HepG2 (cell line): ENCODE data around the gene FOXN3. TPM values are rescaled to one million over a fixed set of nuclear protein-coding genes. Genes with fewer than 3 reads are reported as not detected.

Experiments
- ATAC-seq: fragments of 200-7000 bp; cut with Tn5 transposase; 3 replicates; pipeline ENCODE4 v1.9.1; 2020; ENCODE audit warnings: mild to moderate bottlenecking, moderate library complexity
- BruUV-seq: library from RNA; stranded (reverse); fragments of 400-500 nt; replicated peaks from 2 replicates; lab custom pipeline; 2021; lab: Mats Ljungman, UMichigan
- CTCF ChIA-PET: fragments of 300-600 bp; formaldehyde crosslinking; extraction: SDS; loops from one replicate; lab custom pipeline; 2021; ENCODE audit warnings: low total read pairs, inconsistent platforms, low intra/inter-chr PET ratio; lab: Yijun Ruan, JAX
- POLR2A ChIA-PET: fragments of 350-600 bp; sonication (Branson Sonifier 250); formaldehyde crosslinking; loops from one replicate; lab custom pipeline; 2020; ENCODE audit warnings: antibody characterized with exemption, inconsistent platforms; lab: Yijun Ruan, JAX
- DNase-seq: peaks from one replicate; pipeline ENCODE4 v3.0.0-alpha.2; 2015; ENCODE audit warnings: low spot score
- FAIRE-seq: peaks from 3 replicates; lab custom pipeline; 2011; peaks lifted over from hg19 to GRCh38; lab: Jason Lieb, UNC
- H2AFZ ChIP-seq: one replicate; pipeline ENCODE4 v1.6.1; 2011; ENCODE audit warnings: low read length, inconsistent platforms
- H3K27ac ChIP-seq: fragments of 300-600 bp; 3 replicates; pipeline ENCODE4 v1.8.0; 2011; ENCODE audit warnings: mixed run types, mild to moderate bottlenecking, mixed read lengths, low read length, inconsistent platforms; ENCODE audit not compliant: insufficient read depth; ENCODE audit errors: extremely low read length
- H3K27me3 ChIP-seq, 2 experiments: fragments of 200-600 bp in 1 of 2; 2 replicates in 1 of 2; 3 replicates in 1 of 2; pipeline versions ENCODE4 v1.6.0 to v1.8.0; 2011; ENCODE audit warnings: low read length in 2 of 2, mild to moderate bottlenecking in 2 of 2, moderate library complexity in 2 of 2, inconsistent platforms in 1 of 2; ENCODE audit not compliant: insufficient read depth in 2 of 2, control insufficient read depth in 1 of 2
- H3K36me3 ChIP-seq, 2 experiments: fragments of 200-600 bp in 1 of 2; replicated peaks in 1 of 2; 2 replicates in 1 of 2; 3 replicates in 1 of 2; pipeline versions ENCODE4 v1.5.1 to v1.8.0; 2011; ENCODE audit warnings: low read length in 2 of 2, inconsistent platforms in 1 of 2; ENCODE audit not compliant: insufficient read depth in 2 of 2, control insufficient read depth in 1 of 2
- H3K4me1 ChIP-seq: 2 replicates; pipeline ENCODE4 v1.5.1; 2012; ENCODE audit warnings: low read length, inconsistent platforms; ENCODE audit not compliant: insufficient read depth
- H3K4me2 ChIP-seq: 2 replicates; pipeline ENCODE4 v1.6.0; 2011; ENCODE audit warnings: low read depth, low read length, inconsistent platforms
- H3K4me3 ChIP-seq, 3 experiments: fragments of 200-600 bp in 1 of 3; sonication (generic), shearing (Covaris generic) in 1 of 3; replicated peaks in 1 of 3; 2 replicates each; pipeline ENCODE4 v1.5.1; 2011 to 2016; ENCODE audit warnings: low read length in 3 of 3, inconsistent platforms in 2 of 3, low read depth in 2 of 3, mild to moderate bottlenecking in 2 of 3, control low read depth in 1 of 3, mixed read lengths in 1 of 3; ENCODE audit not compliant: insufficient read depth in 1 of 3
- H3K79me2 ChIP-seq: one replicate; pipeline ENCODE4 v1.6.1; 2011; ENCODE audit warnings: low read length, inconsistent platforms; ENCODE audit not compliant: insufficient read depth
- H3K9ac ChIP-seq: 2 replicates; pipeline ENCODE4 v1.6.0; 2011; ENCODE audit warnings: mild to moderate bottlenecking, low read depth, low read length, inconsistent platforms; ENCODE audit not compliant: insufficient read depth
- H3K9me3 ChIP-seq: 2 replicates; pipeline ENCODE4 v1.5.1; 2012; ENCODE audit warnings: mild to moderate bottlenecking, low read length
- H4K20me1 ChIP-seq: 2 replicates; pipeline ENCODE4 v1.6.0; 2011; ENCODE audit warnings: inconsistent platforms, mild to moderate bottlenecking, low read length, moderate library complexity; ENCODE audit not compliant: insufficient read depth
- ESRRA ChIP-seq: sonication (generic); formaldehyde crosslinking; IDR thresholded peaks from 2 replicates; pipeline ENCODE4 v1.5.1; 2020; ENCODE audit warnings: mild to moderate bottlenecking, low read depth, missing genetic modification reagents
- GLI4 ChIP-seq: sonication (generic); formaldehyde crosslinking; IDR thresholded peaks from 2 replicates; pipeline ENCODE4 v1.5.1; 2020; ENCODE audit warnings: missing genetic modification reagents, mild to moderate bottlenecking, moderate library complexity, borderline replicate concordance
- MTA1 ChIP-seq: sonication (generic); formaldehyde crosslinking; IDR thresholded peaks from 2 replicates; pipeline ENCODE4 v1.4.0; 2020; ENCODE audit warnings: missing genetic modification reagents, mild to moderate bottlenecking, borderline replicate concordance
- MXI1 ChIP-seq: IDR thresholded peaks from 3 replicates; pipeline ENCODE4 v1.6.1; 2012; ENCODE audit warnings: low read depth, low read length, inconsistent platforms, borderline replicate concordance
- SMAD9 ChIP-seq: sonication (generic); formaldehyde crosslinking; IDR thresholded peaks from 2 replicates; pipeline ENCODE4 v1.5.1; 2020; ENCODE audit warnings: mild to moderate bottlenecking, missing genetic modification reagents
- ZNF768 ChIP-seq: sonication (generic); formaldehyde crosslinking; IDR thresholded peaks from 2 replicates; pipeline ENCODE4 v1.4.0; 2020; ENCODE audit warnings: missing genetic modification reagents
- WGBS: methylation state at CpG from one replicate; pipeline ENCODE4 v1.1.6; 2017; ENCODE audit warnings: low lambda C conversion rate; 5-methylcytosine and 5-hydroxymethylcytosine counted together
- in situ Hi-C: cut with HindIII; loops from 2 replicates; pipeline ENCODE4 v1.10.0; 2017; ENCODE audit warnings: low pct_unique_long_range_greater_than_20kb; ENCODE audit not compliant: extremely low pct_ligation_motif_present
- intact Hi-C: fragments of 100-400 bp; cut with micrococcal nuclease; formaldehyde crosslinking; loops from one replicate; pipeline ENCODE4 v1.10.0; 2022; ENCODE audit not compliant: unreplicated experiment
- polyA plus RNA-seq, 8 experiments: library from polyadenylated mRNA; depleted of rRNA in 3 of 8; stranded (reverse) in 7 of 8; unstranded in 1 of 8; fragments of >200 nt; fragmentation: Illumina TruSeq in 4 of 8; extraction: Trizol in 4 of 8; gene quantifications; 2 replicates each; pipeline versions ENCODE4 v1.2.1 to v1.2.3, GENCODE V29; 2011 to 2016; ENCODE audit warnings: low read depth in 4 of 8, missing spikeins in 1 of 8, mixed read lengths in 1 of 8; ENCODE audit not compliant: insufficient read depth in 1 of 8
- total RNA-seq, 5 experiments: library from RNA; depleted of rRNA; stranded (reverse); fragments of >200 nt; fragmentation: Illumina TruSeq; extraction: Trizol; gene quantifications; 2 replicates each; pipeline ENCODE4 v1.2.3, GENCODE V29; 2016; ENCODE audit warnings: low read depth in 1 of 5
- TF ChIP-seq, protein P1 (sequence below): sonication (generic); formaldehyde crosslinking; IDR thresholded peaks from 2 replicates; pipeline ENCODE4 v1.5.0; 2020; ENCODE audit warnings: mild to moderate bottlenecking, low read depth, missing genetic modification reagents, borderline replicate concordance
- TF ChIP-seq, protein P2 (sequence below): sonication (generic); formaldehyde crosslinking; conservative IDR thresholded peaks from 2 replicates; pipeline ENCODE4 v1.4.0; 2020; ENCODE audit warnings: missing genetic modification reagents
- TF ChIP-seq, protein P3 (sequence below): sonication (generic); formaldehyde crosslinking; IDR thresholded peaks from 2 replicates; pipeline ENCODE4 v1.4.0; 2020; ENCODE audit warnings: missing genetic modification reagents

FOXN3 gene
- total and polyA plus RNA-seq, 2 of the 13 experiments (the other 11 are each of a cell fraction or from before 2014, with no cell fraction given): 32.4 to 70.2 TPM

DNA sequence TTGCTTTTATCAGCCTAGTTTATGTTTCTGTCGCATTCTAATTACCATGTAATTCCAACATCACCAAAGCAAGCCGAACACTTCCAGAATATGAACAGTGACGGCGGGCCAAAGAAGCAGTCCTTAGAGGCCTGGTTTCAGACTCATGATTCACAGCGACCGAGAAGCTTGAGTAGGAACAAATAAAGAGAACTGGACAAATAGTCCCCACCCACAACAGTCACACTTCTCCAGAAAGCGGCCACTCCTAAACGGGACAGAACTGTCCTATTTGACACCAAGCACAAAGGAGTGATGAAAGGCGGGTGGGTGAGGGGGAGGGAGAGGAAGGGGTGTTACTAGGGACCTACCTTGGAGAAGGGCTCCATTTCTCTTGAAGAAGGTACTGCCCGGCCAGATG is 136.4 kb downstream of the FOXN3 start:
- H3K4me2 ChIP-seq: no peak overlapping the region
- peaks cover 19% of the 10 kb centered on the region for H4K20me1 ChIP-seq
- no peaks in the 10 kb centered on the region for H3K9me3 ChIP-seq
- no peak overlapping the region for H3K27ac ChIP-seq
- no peak overlapping the region for H3K4me3 ChIP-seq
- no peak for TF ChIP-seq MTA1 (CRISPR knock-in tag)
- TF ChIP-seq SMAD9 (CRISPR knock-in tag): no peak
- TF ChIP-seq, protein P1, sequence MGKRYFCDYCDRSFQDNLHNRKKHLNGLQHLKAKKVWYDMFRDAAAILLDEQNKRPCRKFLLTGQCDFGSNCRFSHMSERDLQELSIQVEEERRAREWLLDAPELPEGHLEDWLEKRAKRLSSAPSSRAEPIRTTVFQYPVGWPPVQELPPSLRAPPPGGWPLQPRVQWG (CRISPR knock-in tag): no peak
- TF ChIP-seq GLI4: no peak
- TF ChIP-seq ZNF768 (CRISPR knock-in tag): no peak
- no peak for TF ChIP-seq MXI1
- TF ChIP-seq ESRRA: no peak
- TF ChIP-seq, protein P2, sequence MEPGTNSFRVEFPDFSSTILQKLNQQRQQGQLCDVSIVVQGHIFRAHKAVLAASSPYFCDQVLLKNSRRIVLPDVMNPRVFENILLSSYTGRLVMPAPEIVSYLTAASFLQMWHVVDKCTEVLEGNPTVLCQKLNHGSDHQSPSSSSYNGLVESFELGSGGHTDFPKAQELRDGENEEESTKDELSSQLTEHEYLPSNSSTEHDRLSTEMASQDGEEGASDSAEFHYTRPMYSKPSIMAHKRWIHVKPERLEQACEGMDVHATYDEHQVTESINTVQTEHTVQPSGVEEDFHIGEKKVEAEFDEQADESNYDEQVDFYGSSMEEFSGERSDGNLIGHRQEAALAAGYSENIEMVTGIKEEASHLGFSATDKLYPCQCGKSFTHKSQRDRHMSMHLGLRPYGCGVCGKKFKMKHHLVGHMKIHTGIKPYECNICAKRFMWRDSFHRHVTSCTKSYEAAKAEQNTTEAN: no peak
- TF ChIP-seq, protein P3, sequence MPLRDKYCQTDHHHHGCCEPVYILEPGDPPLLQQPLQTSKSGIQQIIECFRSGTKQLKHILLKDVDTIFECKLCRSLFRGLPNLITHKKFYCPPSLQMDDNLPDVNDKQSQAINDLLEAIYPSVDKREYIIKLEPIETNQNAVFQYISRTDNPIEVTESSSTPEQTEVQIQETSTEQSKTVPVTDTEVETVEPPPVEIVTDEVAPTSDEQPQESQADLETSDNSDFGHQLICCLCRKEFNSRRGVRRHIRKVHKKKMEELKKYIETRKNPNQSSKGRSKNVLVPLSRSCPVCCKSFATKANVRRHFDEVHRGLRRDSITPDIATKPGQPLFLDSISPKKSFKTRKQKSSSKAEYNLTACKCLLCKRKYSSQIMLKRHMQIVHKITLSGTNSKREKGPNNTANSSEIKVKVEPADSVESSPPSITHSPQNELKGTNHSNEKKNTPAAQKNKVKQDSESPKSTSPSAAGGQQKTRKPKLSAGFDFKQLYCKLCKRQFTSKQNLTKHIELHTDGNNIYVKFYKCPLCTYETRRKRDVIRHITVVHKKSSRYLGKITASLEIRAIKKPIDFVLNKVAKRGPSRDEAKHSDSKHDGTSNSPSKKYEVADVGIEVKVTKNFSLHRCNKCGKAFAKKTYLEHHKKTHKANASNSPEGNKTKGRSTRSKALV (CRISPR knock-in tag): no peak
- no peak for ATAC-seq
- DNase-seq: no peak
- in situ Hi-C loops (no loop called here), intact Hi-C loops (no loop called here)
- POLR2A ChIA-PET: no interaction called here
- H3K9ac ChIP-seq: no peak overlapping the region
- H3K4me1 ChIP-seq: no peaks in the 10 kb centered on the region
- no peak for FAIRE-seq
- peaks cover 13 to 74% of the 10 kb centered on the region in 2 experiments; a peak in 4 of 5 replicates for H3K36me3 ChIP-seq
- no peak overlapping the region for H2AFZ ChIP-seq
- no peaks in the 10 kb centered on the region; a peak in 1 of 5 replicates for H3K27me3 ChIP-seq
- peaks cover 34% of the 10 kb centered on the region for H3K79me2 ChIP-seq
- no TSS peak for BruUV-seq
- WGBS: 95% methylated on average over 10 of the region's 10 CpGs
- CTCF ChIA-PET: no interaction called here
